H9 (cell line): ENCODE results near the gene MARS1. TPM values are rescaled to one million over a fixed set of nuclear protein-coding genes. Genes with fewer than 3 reads are reported as not detected.

Source experiments
- DNase-seq: peaks from one replicate; pipeline ENCODE4 v3.0.0-alpha.2; 2017
- H2AFZ ChIP-seq: one replicate; pipeline ENCODE4 v1.6.1; 2013; ENCODE audit warnings: mild to moderate bottlenecking, low read length, control low read depth, moderate library complexity
- H2AK5ac ChIP-seq: 2 replicates; pipeline ENCODE4 v1.6.1; 2013; ENCODE audit warnings: low read length, control low read depth, mixed read lengths; ENCODE audit not compliant: insufficient read length
- H2BK120ac ChIP-seq: one replicate; pipeline ENCODE4 v1.6.1; 2013; ENCODE audit warnings: low read depth, mild to moderate bottlenecking, low read length, control low read depth, inconsistent platforms; ENCODE audit not compliant: poor library complexity, severe bottlenecking
- H2BK12ac ChIP-seq: 2 replicates; pipeline ENCODE4 v1.6.1; 2013; ENCODE audit warnings: low read length, control low read depth, mixed read lengths, low read depth; ENCODE audit not compliant: insufficient read length
- H2BK15ac ChIP-seq: 2 replicates; pipeline ENCODE4 v1.6.1; 2013; ENCODE audit warnings: low read depth, low read length, control low read depth
- H2BK20ac ChIP-seq: one replicate; pipeline ENCODE4 v1.6.1; 2013; ENCODE audit warnings: low read depth, mild to moderate bottlenecking, low read length, control low read depth, inconsistent platforms; ENCODE audit not compliant: poor library complexity, severe bottlenecking
- H2BK5ac ChIP-seq: 2 replicates; pipeline ENCODE4 v1.6.1; 2013; ENCODE audit warnings: low read length, control low read depth, mixed read lengths; ENCODE audit not compliant: insufficient read length
- H3K14ac ChIP-seq: 2 replicates; pipeline ENCODE4 v1.6.1; 2013; ENCODE audit warnings: low read length, control low read depth; ENCODE audit not compliant: insufficient read depth
- H3K18ac ChIP-seq: 2 replicates; pipeline ENCODE4 v1.6.1; 2013; ENCODE audit warnings: low read depth, mild to moderate bottlenecking, mixed read lengths, low read length, control low read depth; ENCODE audit not compliant: insufficient read length
- H3K23ac ChIP-seq: 2 replicates; pipeline ENCODE4 v1.6.1; 2013; ENCODE audit warnings: low read length, control low read depth, mixed read lengths, low read depth; ENCODE audit not compliant: insufficient read length
- H3K23me2 ChIP-seq: 2 replicates; pipeline ENCODE4 v1.6.1; 2013; ENCODE audit warnings: low read depth, mild to moderate bottlenecking, mixed read lengths, low read length, control low read depth; ENCODE audit not compliant: insufficient read length, poor library complexity, severe bottlenecking
- H3K27ac ChIP-seq: 2 replicates; pipeline ENCODE4 v1.5.1; 2013; ENCODE audit warnings: low read length, control low read depth, mixed read lengths, low read depth; ENCODE audit not compliant: insufficient read length
- H3K27me3 ChIP-seq: 2 replicates; pipeline ENCODE4 v1.6.1; 2013; ENCODE audit warnings: low read length, control low read depth, inconsistent platforms; ENCODE audit not compliant: insufficient read depth
- H3K4ac ChIP-seq: 2 replicates; pipeline ENCODE4 v1.6.1; 2013; ENCODE audit warnings: low read depth, mild to moderate bottlenecking, control low read depth, inconsistent platforms, low read length, moderate library complexity
- H3K4me1 ChIP-seq: 2 replicates; pipeline ENCODE4 v1.6.1; 2013; ENCODE audit warnings: low read length, control low read depth, inconsistent platforms; ENCODE audit not compliant: insufficient read depth
- H3K4me2 ChIP-seq: 2 replicates; pipeline ENCODE4 v1.6.1; 2013; ENCODE audit warnings: low read length, control low read depth, mixed read lengths; ENCODE audit not compliant: insufficient read length, insufficient read depth
- H3K56ac ChIP-seq: 2 replicates; pipeline ENCODE4 v1.6.1; 2013; ENCODE audit warnings: low read depth, mild to moderate bottlenecking, mixed read lengths, low read length, control low read depth; ENCODE audit not compliant: insufficient read length
- H3K79me1 ChIP-seq: 2 replicates; pipeline ENCODE4 v1.6.1; 2013; ENCODE audit warnings: low read depth, mild to moderate bottlenecking, moderate library complexity, low read length, control low read depth, inconsistent platforms; ENCODE audit not compliant: insufficient read depth, poor library complexity, severe bottlenecking
- H3K79me2 ChIP-seq: 2 replicates; pipeline ENCODE4 v1.6.1; 2013; ENCODE audit warnings: low read length, control low read depth, inconsistent platforms; ENCODE audit not compliant: insufficient read depth
- H3K9ac ChIP-seq: 2 replicates; pipeline ENCODE4 v1.6.1; 2013; ENCODE audit warnings: low read length, control low read depth, mixed read lengths; ENCODE audit not compliant: insufficient read length; ENCODE audit errors: extremely low read depth
- H3K9me3 ChIP-seq: one replicate; pipeline ENCODE4 v1.6.1; 2013; ENCODE audit warnings: low read depth, low read length, inconsistent platforms; ENCODE audit not compliant: control insufficient read depth
- H3T11ph ChIP-seq: one replicate; pipeline ENCODE4 v1.6.1; 2013; ENCODE audit warnings: mild to moderate bottlenecking, low read length, control low read depth, inconsistent platforms
- H4K20me1 ChIP-seq: one replicate; pipeline ENCODE4 v1.6.1; 2013; ENCODE audit not compliant: control insufficient read depth, insufficient read length, insufficient read depth
- H4K5ac ChIP-seq: 2 replicates; pipeline ENCODE4 v1.6.1; 2013; ENCODE audit warnings: low read depth, mild to moderate bottlenecking, mixed read lengths, low read length, control low read depth; ENCODE audit not compliant: insufficient read length
- H4K8ac ChIP-seq: replicated peaks from 2 replicates; pipeline ENCODE4 v1.6.1; 2013; ENCODE audit warnings: low read length, control low read depth, mixed read lengths, low read depth; ENCODE audit not compliant: insufficient read length
- H4K91ac ChIP-seq: 2 replicates; pipeline ENCODE4 v1.6.1; 2013; ENCODE audit warnings: low read depth, mild to moderate bottlenecking, moderate library complexity, mixed read lengths, low read length, control low read depth; ENCODE audit not compliant: insufficient read length
- H3K27ac Mint-ChIP-seq, 3 experiments: 2 replicates in 2 of 3; 3 replicates in 1 of 3; pipeline ENCODE4 v1.8.0; 2020 to 2021; ENCODE audit warnings: mixed read lengths in 3 of 3, mild to moderate bottlenecking in 1 of 3, moderate library complexity in 1 of 3
- H3K27me3 Mint-ChIP-seq: 2 replicates; pipeline ENCODE4 v1.8.0; 2021; ENCODE audit warnings: low read depth, mild to moderate bottlenecking, moderate library complexity, mixed read lengths
- H3K36me3 Mint-ChIP-seq, 3 experiments: 2 replicates in 2 of 3; 3 replicates in 1 of 3; pipeline ENCODE4 v1.8.0; 2020 to 2021; ENCODE audit warnings: low read depth in 3 of 3, mixed read lengths in 3 of 3; ENCODE audit not compliant: insufficient read depth in 1 of 3
- H3K4me1 Mint-ChIP-seq, 2 experiments: 2 replicates each; pipeline ENCODE4 v1.8.0; 2020; ENCODE audit warnings: mixed read lengths in 2 of 2
- H3K4me3 Mint-ChIP-seq, 2 experiments: 2 replicates in 1 of 2; 3 replicates in 1 of 2; pipeline ENCODE4 v1.8.0; 2020 to 2021; ENCODE audit warnings: mild to moderate bottlenecking in 2 of 2, mixed read lengths in 2 of 2, moderate library complexity in 1 of 2
- H3K9me3 Mint-ChIP-seq, 2 experiments: 2 replicates in 1 of 2; 3 replicates in 1 of 2; pipeline ENCODE4 v1.8.0; 2020; ENCODE audit warnings: mild to moderate bottlenecking in 2 of 2, mixed read lengths in 2 of 2, moderate library complexity in 1 of 2
- WGBS: extraction: QIAGEN DNeasy Blood & Tissue Kit; methylation state at CpG from one replicate; pipeline ENCODE4 v1.1.7; 2013; ENCODE audit warnings: missing lambda C conversion rate, low lambda C conversion rate, mixed read lengths; ENCODE audit not compliant: insufficient read length; ENCODE audit errors: extremely low coverage; 5-methylcytosine and 5-hydroxymethylcytosine counted together
- total RNA-seq: library from RNA; stranded (reverse); gene quantifications from 2 replicates; pipeline ENCODE4 v1.2.1, GENCODE V29; 2021
- TF ChIP-seq, protein P1 (sequence below): fragments of 200-600 bp; sonication (generic); conservative IDR thresholded peaks from 3 replicates; pipeline ENCODE4 v1.8.0; 2021; ENCODE audit warnings: antibody characterized with exemption, mild to moderate bottlenecking

Gene MARS1
- total RNA-seq, 1 experiment from 2014 or later = 368 TPM

DNA sequence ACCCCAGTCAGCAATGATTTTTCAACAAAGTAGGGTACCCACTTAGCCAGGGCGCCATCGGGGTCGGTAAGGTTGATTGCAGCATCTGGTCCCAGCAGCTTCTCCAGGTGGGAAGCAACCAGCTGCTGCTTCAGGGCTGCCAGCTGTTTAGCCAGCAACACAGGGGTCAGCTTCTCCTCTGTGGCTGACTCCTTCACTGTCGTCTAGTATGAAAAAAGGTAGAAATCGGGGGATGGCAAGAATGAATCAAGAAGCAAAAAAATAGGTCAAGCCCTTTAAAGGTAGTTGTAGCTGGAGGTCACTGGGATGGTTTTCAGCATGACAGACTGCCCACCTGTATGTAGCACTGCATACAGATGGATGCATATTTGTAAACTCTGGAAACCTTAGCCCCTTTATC lies 46.4 kb downstream of the MARS1 start:
- Mint-ChIP-seq H3K4me1 (peaks cover 9 to 20% of the 10 kb centered on the region in 2 experiments), H3K9me3 (no peaks in the 10 kb centered on the region), H3K36me3 (peaks cover 24 to 80% (median 77%) of the 10 kb centered on the region in 3 experiments), H3K27me3 (no peaks in the 10 kb centered on the region), H3K4me3 (no peak overlapping the region), H3K27ac (no peak overlapping the region)
- no peak for DNase-seq
- H4K20me1 ChIP-seq = no peaks in the 10 kb centered on the region
- no peak overlapping the region for H2BK120ac ChIP-seq
- no peaks in the 10 kb centered on the region; the same call in none of the 2 replicates for H3K4me1 ChIP-seq
- no peak overlapping the region for H2AK5ac ChIP-seq
- no peak overlapping the region for H3K18ac ChIP-seq
- no peak overlapping the region for H4K8ac ChIP-seq
- H3K79me2 ChIP-seq = no peaks in the 10 kb centered on the region
- H3K23ac ChIP-seq = no peak overlapping the region
- H3K4me2 ChIP-seq = no peak overlapping the region
- TF ChIP-seq, protein P1, sequence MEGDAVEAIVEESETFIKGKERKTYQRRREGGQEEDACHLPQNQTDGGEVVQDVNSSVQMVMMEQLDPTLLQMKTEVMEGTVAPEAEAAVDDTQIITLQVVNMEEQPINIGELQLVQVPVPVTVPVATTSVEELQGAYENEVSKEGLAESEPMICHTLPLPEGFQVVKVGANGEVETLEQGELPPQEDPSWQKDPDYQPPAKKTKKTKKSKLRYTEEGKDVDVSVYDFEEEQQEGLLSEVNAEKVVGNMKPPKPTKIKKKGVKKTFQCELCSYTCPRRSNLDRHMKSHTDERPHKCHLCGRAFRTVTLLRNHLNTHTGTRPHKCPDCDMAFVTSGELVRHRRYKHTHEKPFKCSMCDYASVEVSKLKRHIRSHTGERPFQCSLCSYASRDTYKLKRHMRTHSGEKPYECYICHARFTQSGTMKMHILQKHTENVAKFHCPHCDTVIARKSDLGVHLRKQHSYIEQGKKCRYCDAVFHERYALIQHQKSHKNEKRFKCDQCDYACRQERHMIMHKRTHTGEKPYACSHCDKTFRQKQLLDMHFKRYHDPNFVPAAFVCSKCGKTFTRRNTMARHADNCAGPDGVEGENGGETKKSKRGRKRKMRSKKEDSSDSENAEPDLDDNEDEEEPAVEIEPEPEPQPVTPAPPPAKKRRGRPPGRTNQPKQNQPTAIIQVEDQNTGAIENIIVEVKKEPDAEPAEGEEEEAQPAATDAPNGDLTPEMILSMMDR = no peak
- no peak overlapping the region for H3K9ac ChIP-seq
- H3K27me3 ChIP-seq = no peaks in the 10 kb centered on the region
- no peak overlapping the region for H4K5ac ChIP-seq
- H3K14ac ChIP-seq = no peak overlapping the region
- no peak overlapping the region for H3K27ac ChIP-seq
- no CpG with 5 or more reads among the region's 5 CpGs for WGBS
- H4K91ac ChIP-seq = no peak overlapping the region
- no peak overlapping the region for H3K4ac ChIP-seq
- H3K56ac ChIP-seq = no peak overlapping the region
- H3K9me3 ChIP-seq = no peaks in the 10 kb centered on the region
- no peak overlapping the region for H2AFZ ChIP-seq
- H2BK20ac ChIP-seq = no peak overlapping the region
- no peak overlapping the region for H2BK12ac ChIP-seq
- no peak overlapping the region for H2BK15ac ChIP-seq
- no peaks in the 10 kb centered on the region for H3K79me1 ChIP-seq
- H3T11ph ChIP-seq = no peak overlapping the region
- no peak overlapping the region for H2BK5ac ChIP-seq
- no peaks in the 10 kb centered on the region for H3K23me2 ChIP-seq
